Lung (tissue), 12 donors: ENCODE results near the gene SELENOW. TPM values are rescaled to one million over a fixed set of nuclear protein-coding genes. Genes with fewer than 3 reads are reported as not detected.
"Not testable (repeated sequence)": the region's sequence is repeated elsewhere in the genome, so short reads cannot be mapped to it uniquely, and the experiment has no call there.

Experiments
- ATAC-seq: fragments of 200-7000 bp; cut with Tn5 transposase; one replicate; pipeline ENCODE4 v1.9.1; 2020; ENCODE audit warnings: moderate number of reproducible peaks; ENCODE audit not compliant: insufficient read depth, low FRiP score
- DNase-seq, 3 donors: peaks; one replicate each; pipeline ENCODE4 v3.0.0-alpha.2; 2013 to 2017
- H3K27ac ChIP-seq, 2 donors: one replicate each; pipeline ENCODE4 v1.5.1; 2013; ENCODE audit warnings: mild to moderate bottlenecking in 2 of 2, moderate library complexity in 2 of 2, control low read depth in 1 of 2, inconsistent platforms in 1 of 2, low read depth in 1 of 2, low read length in 1 of 2
- H3K27me3 ChIP-seq, 3 donors: one replicate each; pipeline ENCODE4 v1.5.1; 2013; ENCODE audit warnings: low read length in 2 of 3; ENCODE audit not compliant: control insufficient read depth in 3 of 3, insufficient read depth in 3 of 3
- H3K36me3 ChIP-seq, 4 donors: one replicate each; pipeline ENCODE4 v1.5.1; 2013; ENCODE audit warnings: low read length in 4 of 4, mild to moderate bottlenecking in 1 of 4, moderate library complexity in 1 of 4; ENCODE audit not compliant: control insufficient read depth in 4 of 4, insufficient read depth in 4 of 4
- H3K4me1 ChIP-seq, 5 donors: one replicate each; pipeline ENCODE4 v1.5.1; 2013; ENCODE audit warnings: low read length in 5 of 5, mild to moderate bottlenecking in 2 of 5, moderate library complexity in 1 of 5; ENCODE audit not compliant: control insufficient read depth in 5 of 5, insufficient read depth in 5 of 5
- H3K4me3 ChIP-seq: one replicate; pipeline ENCODE4 v1.5.1; 2013; ENCODE audit warnings: mild to moderate bottlenecking, control low read depth, moderate library complexity
- H3K9ac ChIP-seq, 2 donors: one replicate each; pipeline ENCODE4 v1.5.1; 2013; ENCODE audit warnings: low read length in 2 of 2, control low read depth in 1 of 2; ENCODE audit not compliant: insufficient read depth in 1 of 2
- H3K9me3 ChIP-seq, 4 donors: one replicate each; pipeline ENCODE4 v1.5.1; 2013; ENCODE audit warnings: low read length in 3 of 4, mild to moderate bottlenecking in 1 of 4, moderate library complexity in 1 of 4; ENCODE audit not compliant: control insufficient read depth in 4 of 4, insufficient read depth in 3 of 4
- CTCF ChIP-seq: IDR thresholded peaks from 2 replicates; pipeline ENCODE4 v1.5.1; 2012; ENCODE audit warnings: mild to moderate bottlenecking; ENCODE audit errors: control extremely low read depth, extremely low read depth
- WGBS, 2 donors: extraction: QIAGEN DNeasy Blood & Tissue Kit; methylation state at CpG; one replicate each; pipeline ENCODE4 v1.1.7; 2013; 5-methylcytosine and 5-hydroxymethylcytosine counted together
- polyA plus RNA-seq, 2 donors: library from polyadenylated mRNA; stranded (reverse); fragments of 200-250 nt; gene quantifications; one replicate each; pipeline ENCODE4 v1.2.1, GENCODE V29; 2013
- total RNA-seq, 2 donors: library from RNA; depleted of rRNA in 1 of 2; stranded (reverse); fragments of >200 nt in 1 of 2; gene quantifications; one replicate each; pipeline ENCODE4 v1.2.1, GENCODE V29; 2014 to 2021
- donor health status: control.
- donor health status: control.
- donor health status: Bipolar disorder and iron deficiency.
- donor health status: healthy.
- donor health status: DM: yes; HTN: yes; CAD: no.

The SELENOW gene
- total and polyA plus RNA-seq, 4 donors, result 104 to 532 (median 346) TPM

DNA sequence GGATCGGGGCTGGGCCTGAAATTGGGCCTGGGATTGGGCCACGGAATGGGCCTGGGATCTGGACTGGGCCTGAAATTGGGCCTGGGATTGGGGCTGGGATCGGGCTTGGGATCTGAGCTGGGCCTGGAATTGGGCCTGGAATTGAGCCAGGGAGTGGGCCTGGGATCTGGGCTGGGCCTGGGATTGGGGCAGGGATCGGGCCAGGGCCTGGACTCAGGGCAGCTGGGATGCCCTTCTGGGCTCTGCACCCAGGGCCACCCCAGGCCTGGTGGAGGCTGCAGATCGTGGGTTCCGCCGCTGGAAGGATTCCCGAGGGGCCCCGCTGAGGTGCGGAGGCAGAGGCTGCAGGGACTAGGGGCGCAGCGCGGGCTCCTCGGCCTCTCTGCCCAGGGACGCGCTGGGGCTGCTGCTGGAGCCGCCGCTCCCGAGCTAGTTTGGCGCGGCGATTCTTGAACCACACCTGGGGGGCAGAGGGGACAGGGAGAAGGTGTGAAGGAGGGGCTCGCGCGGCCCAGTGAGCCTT, 24.1 kb downstream of the SELENOW start:
- DNase-seq, result no peak
- WGBS, 2 donors, result 92 to 93% methylated on average over 23 to 25 of the region's 25 CpGs
- no peaks in the 10 kb centered on the region for H3K27me3 ChIP-seq

GRCh38 chr19:47803148-47803547, 24.6 kb downstream of the SELENOW start:
- H3K27me3 ChIP-seq, H3K9ac ChIP-seq, H3K9me3 ChIP-seq, H3K27ac ChIP-seq, ATAC-seq, H3K36me3 ChIP-seq, H3K4me1 ChIP-seq, H3K4me3 ChIP-seq, DNase-seq: not testable (repeated sequence)
- 83 to 89% methylated on average over 19 to 20 of the region's 21 CpGs for WGBS, 2 donors

More for the DNA sequence above, 24.1 kb downstream of the SELENOW start:
- no peak overlapping the region for H3K4me3 ChIP-seq
- no peak for ATAC-seq
- H3K4me1 ChIP-seq, result no peaks in the 10 kb centered on the region
- H3K36me3 ChIP-seq, result no peaks in the 10 kb centered on the region
- H3K9ac ChIP-seq, result no peak overlapping the region
- TF ChIP-seq CTCF, result no peak
- no peak overlapping the region for H3K27ac ChIP-seq
- H3K9me3 ChIP-seq, result peaks cover 0 to 2% (median 0%) of the 10 kb centered on the region in 4 donors

DNA sequence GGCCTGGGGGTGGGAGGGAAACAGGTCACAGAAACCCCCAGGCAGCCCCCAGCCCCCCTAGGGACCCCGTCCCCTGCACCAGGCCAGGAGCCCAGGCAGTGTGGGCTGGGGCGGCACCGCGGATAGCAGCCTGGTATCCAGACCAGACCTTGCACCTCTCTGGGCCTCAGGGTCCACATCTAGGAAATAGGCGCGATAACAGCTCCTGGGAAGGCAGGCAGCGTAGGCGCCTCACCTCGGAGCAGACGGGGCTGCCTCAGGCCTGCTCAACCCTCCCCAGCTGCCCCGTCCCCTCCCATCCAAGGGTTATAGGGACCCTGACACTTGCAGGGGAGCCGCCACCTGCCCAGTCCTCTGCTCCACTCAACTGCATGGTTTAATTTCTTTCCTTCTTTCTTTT, 25.2 kb downstream of the SELENOW start:
- not testable (repeated sequence) for H3K9ac ChIP-seq, H3K27me3 ChIP-seq, DNase-seq, ATAC-seq, H3K4me1 ChIP-seq, H3K9me3 ChIP-seq, H3K36me3 ChIP-seq, H3K4me3 ChIP-seq, H3K27ac ChIP-seq
- 91 to 92% methylated on average over 9 of the region's 12 CpGs for WGBS, 2 donors

DNA sequence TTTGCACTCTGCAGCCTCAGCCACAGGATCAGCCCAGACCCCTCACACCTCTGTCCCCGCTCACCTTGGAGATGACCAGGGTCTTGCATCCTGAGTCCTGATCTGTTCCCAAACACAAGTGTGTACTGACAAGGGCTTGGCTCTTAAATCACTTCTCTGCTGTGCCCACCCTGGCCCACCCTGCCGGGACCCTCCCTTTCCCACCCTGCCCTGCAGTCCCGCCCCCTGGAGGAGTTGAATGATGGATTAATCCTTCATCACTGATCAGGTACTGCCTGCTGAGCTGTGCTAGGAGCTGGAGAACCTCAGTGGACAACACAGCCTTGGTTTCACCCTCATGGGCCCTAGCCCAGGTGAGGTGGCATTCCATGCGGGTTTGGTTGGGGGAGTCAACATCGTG, 25.9 kb downstream of the SELENOW start, which contains the start of gene TPRX1:
TPRX1 (minus strand) TSS at position 101 of the 400 bp plus-strand sequence; CDS start at position 89, 12 bp downstream.
- not testable (repeated sequence) for H3K4me1 ChIP-seq, H3K9ac ChIP-seq, H3K9me3 ChIP-seq, H3K36me3 ChIP-seq, DNase-seq, H3K27ac ChIP-seq, ATAC-seq, H3K27me3 ChIP-seq, H3K4me3 ChIP-seq
- 82 to 87% methylated on average over 5 of the region's 5 CpGs for WGBS, 2 donors

- TF ChIP-seq CTCF, result no peak
- no peaks in the 10 kb centered on the region for H3K27me3 ChIP-seq
- DNase-seq, result no peak
- H3K4me3 ChIP-seq, result no peak overlapping the region
- no peak for ATAC-seq
- H3K9me3 ChIP-seq, result peaks cover 0 to 2% (median 0%) of the 10 kb centered on the region in 4 donors
- H3K36me3 ChIP-seq, result no peaks in the 10 kb centered on the region
- H3K9ac ChIP-seq, result no peak overlapping the region
- 87 to 89% methylated on average over 10 of the region's 10 CpGs for WGBS, 2 donors
- no peaks in the 10 kb centered on the region for H3K4me1 ChIP-seq
- H3K27ac ChIP-seq, result no peak overlapping the region
These were observed 26.8 kb downstream of the SELENOW start for GRCh38 chr19:47805313-47805712.
